Loucy (cell line): Measurements from ENCODE around the gene TMEM134.

ENCODE experiments used
- CTCF ChIP-seq: fragments of 200-600 bp; sonication (generic); conservative IDR thresholded peaks from 2 replicates; pipeline ENCODE4 v1.5.1; 2014; ENCODE audit warnings: mild to moderate bottlenecking, antibody characterized with exemption, low read length
- EZH2phosphoT487 ChIP-seq: fragments of 200-600 bp; IDR thresholded peaks from 2 replicates; pipeline ENCODE4 v1.6.1; 2018; ENCODE audit warnings: antibody characterized with exemption, mild to moderate bottlenecking, moderate library complexity, borderline replicate concordance

GRCh38 chr11:67438158-67438902 lies 30.7 kb downstream of the TMEM134 start:
- TF ChIP-seq CTCF = no peak
- TF ChIP-seq EZH2phosphoT487 = no peak
